ENCODE measurements around the gene RBMS1. TPM values are rescaled to one million over a fixed set of nuclear protein-coding genes. Genes with fewer than 3 reads are reported as not detected.
A peak's percentile ranks its signal among the peaks of the same experiment; 100 is the strongest.
"Not testable (repeated sequence)": the region's sequence is repeated elsewhere in the genome, so short reads cannot be mapped to it uniquely, and the experiment has no call there.

The RBMS1 gene
- total and polyA plus RNA-seq, 2 donors: 39.8 to 53.7 TPM

GRCh38 chr2:160427629-160428404 is 65.8 kb downstream of the RBMS1 start:
- Histone ChIP-seq H3K36me3 (ENCODE audit: control insufficient read depth in 2 of 2, insufficient read depth in 2 of 2, low read length in 1 of 2) (no peaks in the 10 kb centered on the region), H3K9me3 (ENCODE audit: control insufficient read depth in 2 of 2, insufficient read depth in 1 of 2, low read length in 1 of 2) (peaks cover 0 to 6% of the 10 kb centered on the region in 2 donors), H3K4me1 (ENCODE audit: control insufficient read depth in 2 of 2, insufficient read depth in 2 of 2, low read length in 2 of 2) (peaks cover 3 to 10% of the 10 kb centered on the region in 2 donors), H3K4me3 (ENCODE audit: low read length in 2 of 2) (peak overlapping the region; percentile 17 to 31), H3K27ac (ENCODE audit: low read depth in 1 of 2, low read length in 1 of 2) (peak overlapping the region; percentile 40 to 84), H3K27me3 (ENCODE audit: control insufficient read depth in 2 of 2, insufficient read depth in 1 of 2, low read length in 1 of 2) (no peaks in the 10 kb centered on the region)
- WGBS: 14% methylated on average over 7 of the region's 7 CpGs
- DNase-seq (ENCODE audit: low read depth in 6 of 9, low spot score in 9 of 9): peak in 7 of 9 donors; percentile 72 to 91 (median 74)

- DNase-seq (ENCODE audit: low read depth in 6 of 9, low spot score in 9 of 9): no peak
- H3K4me3 ChIP-seq (ENCODE audit: low read length in 2 of 2): no peak overlapping the region
- H3K4me1 ChIP-seq (ENCODE audit: control insufficient read depth in 2 of 2, insufficient read depth in 2 of 2, low read length in 2 of 2): peaks cover 3 to 10% of the 10 kb centered on the region in 2 donors
- no peaks in the 10 kb centered on the region for H3K27me3 ChIP-seq (ENCODE audit: control insufficient read depth in 2 of 2, insufficient read depth in 1 of 2, low read length in 1 of 2)
- no peak overlapping the region for H3K27ac ChIP-seq (ENCODE audit: low read depth in 1 of 2, low read length in 1 of 2)
- H3K9me3 ChIP-seq (ENCODE audit: control insufficient read depth in 2 of 2, insufficient read depth in 1 of 2, low read length in 1 of 2): peaks cover 0 to 6% of the 10 kb centered on the region in 2 donors
- H3K36me3 ChIP-seq (ENCODE audit: control insufficient read depth in 2 of 2, insufficient read depth in 2 of 2, low read length in 1 of 2): no peaks in the 10 kb centered on the region
- WGBS: 97% methylated on average over 5 of the region's 5 CpGs
Measured at GRCh38 chr2:160426604-160427003, 67.0 kb downstream of the RBMS1 start.

- H3K4me3 ChIP-seq (ENCODE audit: low read length in 2 of 2): no peak overlapping the region
- no peak overlapping the region for H3K27ac ChIP-seq (ENCODE audit: low read depth in 1 of 2, low read length in 1 of 2)
- 94% methylated on average over 4 of the region's 4 CpGs for WGBS
- peaks cover 3 to 10% of the 10 kb centered on the region in 2 donors for H3K4me1 ChIP-seq (ENCODE audit: control insufficient read depth in 2 of 2, insufficient read depth in 2 of 2, low read length in 2 of 2)
- no peaks in the 10 kb centered on the region for H3K27me3 ChIP-seq (ENCODE audit: control insufficient read depth in 2 of 2, insufficient read depth in 1 of 2, low read length in 1 of 2)
- no peak for DNase-seq (ENCODE audit: low read depth in 6 of 9, low spot score in 9 of 9)
- H3K36me3 ChIP-seq (ENCODE audit: control insufficient read depth in 2 of 2, insufficient read depth in 2 of 2, low read length in 1 of 2): no peaks in the 10 kb centered on the region
- peaks cover 0 to 6% of the 10 kb centered on the region in 2 donors for H3K9me3 ChIP-seq (ENCODE audit: control insufficient read depth in 2 of 2, insufficient read depth in 1 of 2, low read length in 1 of 2)
Measured at GRCh38 chr2:160425434-160426151, 68.0 kb downstream of the RBMS1 start.

- no peak overlapping the region for H3K4me3 ChIP-seq (ENCODE audit: low read length in 2 of 2)
- H3K4me1 ChIP-seq (ENCODE audit: control insufficient read depth in 2 of 2, insufficient read depth in 2 of 2, low read length in 2 of 2): peaks cover 0 to 7% of the 10 kb centered on the region in 2 donors
- 98% methylated on average over 4 of the region's 4 CpGs for WGBS
- no peaks in the 10 kb centered on the region for H3K9me3 ChIP-seq (ENCODE audit: control insufficient read depth in 2 of 2, insufficient read depth in 1 of 2, low read length in 1 of 2)
- DNase-seq (ENCODE audit: low read depth in 6 of 9, low spot score in 9 of 9): no peak
- H3K27me3 ChIP-seq (ENCODE audit: control insufficient read depth in 2 of 2, insufficient read depth in 1 of 2, low read length in 1 of 2): no peaks in the 10 kb centered on the region
- H3K36me3 ChIP-seq (ENCODE audit: control insufficient read depth in 2 of 2, insufficient read depth in 2 of 2, low read length in 1 of 2): no peaks in the 10 kb centered on the region
- H3K27ac ChIP-seq (ENCODE audit: low read depth in 1 of 2, low read length in 1 of 2): no peak overlapping the region
Measured at GRCh38 chr2:160423126-160423525, 70.5 kb downstream of the RBMS1 start.

GRCh38 chr2:160421646-160422501 is 71.7 kb downstream of the RBMS1 start:
- H3K36me3 ChIP-seq (ENCODE audit: control insufficient read depth in 2 of 2, insufficient read depth in 2 of 2, low read length in 1 of 2); H3K27ac ChIP-seq (ENCODE audit: low read depth in 1 of 2, low read length in 1 of 2); H3K9me3 ChIP-seq (ENCODE audit: control insufficient read depth in 2 of 2, insufficient read depth in 1 of 2, low read length in 1 of 2); H3K4me1 ChIP-seq (ENCODE audit: control insufficient read depth in 2 of 2, insufficient read depth in 2 of 2, low read length in 2 of 2); H3K4me3 ChIP-seq (ENCODE audit: low read length in 2 of 2); H3K27me3 ChIP-seq (ENCODE audit: control insufficient read depth in 2 of 2, insufficient read depth in 1 of 2, low read length in 1 of 2): not testable (repeated sequence)
- WGBS: 28% methylated on average over 3 of the region's 3 CpGs
- DNase-seq (ENCODE audit: low read depth in 6 of 9, low spot score in 9 of 9): peak in 1 of 9 donors; percentile 58

- H3K36me3 ChIP-seq (ENCODE audit: control insufficient read depth in 2 of 2, insufficient read depth in 2 of 2, low read length in 1 of 2): no peaks in the 10 kb centered on the region
- H3K27ac ChIP-seq (ENCODE audit: low read depth in 1 of 2, low read length in 1 of 2): no peak overlapping the region
- no peaks in the 10 kb centered on the region for H3K9me3 ChIP-seq (ENCODE audit: control insufficient read depth in 2 of 2, insufficient read depth in 1 of 2, low read length in 1 of 2)
- H3K27me3 ChIP-seq (ENCODE audit: control insufficient read depth in 2 of 2, insufficient read depth in 1 of 2, low read length in 1 of 2): no peaks in the 10 kb centered on the region
- DNase-seq (ENCODE audit: low read depth in 6 of 9, low spot score in 9 of 9): no peak
- WGBS: 96% methylated on average over 4 of the region's 4 CpGs
- peaks cover 0 to 4% of the 10 kb centered on the region in 2 donors for H3K4me1 ChIP-seq (ENCODE audit: control insufficient read depth in 2 of 2, insufficient read depth in 2 of 2, low read length in 2 of 2)
- H3K4me3 ChIP-seq (ENCODE audit: low read length in 2 of 2): no peak overlapping the region
Measured at GRCh38 chr2:160420711-160421110, 72.9 kb downstream of the RBMS1 start.

- Histone ChIP-seq H3K4me1 (ENCODE audit: control insufficient read depth in 2 of 2, insufficient read depth in 2 of 2, low read length in 2 of 2) (peaks cover 0 to 4% of the 10 kb centered on the region in 2 donors), H3K4me3 (ENCODE audit: low read length in 2 of 2) (no peak overlapping the region), H3K36me3 (ENCODE audit: control insufficient read depth in 2 of 2, insufficient read depth in 2 of 2, low read length in 1 of 2) (no peaks in the 10 kb centered on the region), H3K27me3 (ENCODE audit: control insufficient read depth in 2 of 2, insufficient read depth in 1 of 2, low read length in 1 of 2) (no peaks in the 10 kb centered on the region), H3K27ac (ENCODE audit: low read depth in 1 of 2, low read length in 1 of 2) (no peak overlapping the region), H3K9me3 (ENCODE audit: control insufficient read depth in 2 of 2, insufficient read depth in 1 of 2, low read length in 1 of 2) (no peaks in the 10 kb centered on the region)
- no peak for DNase-seq (ENCODE audit: low read depth in 6 of 9, low spot score in 9 of 9)
- WGBS: 80% methylated on average over 3 of the region's 3 CpGs
Measured at GRCh38 chr2:160419776-160420505, 73.7 kb downstream of the RBMS1 start.

GRCh38 chr2:160418853-160419252 is 74.8 kb downstream of the RBMS1 start:
- no peak for DNase-seq (ENCODE audit: low read depth in 6 of 9, low spot score in 9 of 9)
- H3K4me3 ChIP-seq (ENCODE audit: low read length in 2 of 2): no peak overlapping the region
- peaks cover 0 to 4% of the 10 kb centered on the region in 2 donors for H3K4me1 ChIP-seq (ENCODE audit: control insufficient read depth in 2 of 2, insufficient read depth in 2 of 2, low read length in 2 of 2)
- no peaks in the 10 kb centered on the region for H3K27me3 ChIP-seq (ENCODE audit: control insufficient read depth in 2 of 2, insufficient read depth in 1 of 2, low read length in 1 of 2)
- no peaks in the 10 kb centered on the region for H3K36me3 ChIP-seq (ENCODE audit: control insufficient read depth in 2 of 2, insufficient read depth in 2 of 2, low read length in 1 of 2)
- 93% methylated on average over 1 of the region's 1 CpG for WGBS
- no peaks in the 10 kb centered on the region for H3K9me3 ChIP-seq (ENCODE audit: control insufficient read depth in 2 of 2, insufficient read depth in 1 of 2, low read length in 1 of 2)
- no peak overlapping the region for H3K27ac ChIP-seq (ENCODE audit: low read depth in 1 of 2, low read length in 1 of 2)

All from thymus (tissue), 11 donors.